Stomach smooth muscle (tissue), 2 donors: ENCODE measurements around the gene PDCD1.

Experiments used
- H3K27ac ChIP-seq: one replicate; pipeline ENCODE4 v1.7.0; 2013; ENCODE audit warnings: mild to moderate bottlenecking, low read length, inconsistent platforms
- H3K27me3 ChIP-seq, 2 donors: one replicate each; pipeline ENCODE4 v1.7.0; 2013; ENCODE audit warnings: low read length in 2 of 2; ENCODE audit not compliant: insufficient read depth in 2 of 2, control insufficient read depth in 1 of 2
- H3K36me3 ChIP-seq, 2 donors: one replicate each; pipeline ENCODE4 v1.7.0; 2013; ENCODE audit warnings: low read length in 2 of 2; ENCODE audit not compliant: control insufficient read depth in 2 of 2, insufficient read depth in 2 of 2
- H3K4me1 ChIP-seq: one replicate; pipeline ENCODE4 v1.7.0; 2013; ENCODE audit warnings: low read length; ENCODE audit not compliant: control insufficient read depth, insufficient read depth
- H3K4me3 ChIP-seq, 2 donors: one replicate each; pipeline ENCODE4 v1.7.0; 2013; ENCODE audit warnings: low read length in 2 of 2
- H3K9ac ChIP-seq, 2 donors: one replicate each; pipeline ENCODE4 v1.7.0; 2013; ENCODE audit warnings: low read length in 2 of 2, mild to moderate bottlenecking in 1 of 2
- H3K9me3 ChIP-seq, 2 donors: one replicate each; pipeline ENCODE4 v1.7.0; 2013; ENCODE audit warnings: low read length in 2 of 2; ENCODE audit not compliant: control insufficient read depth in 2 of 2
- donor health status: healthy.
- donor health status: Pancreatic carcinoma.

The PDCD1 gene

GRCh38 chr2:241885946-241886643, 27.4 kb upstream of the PDCD1 start:
- peaks cover 13% of the 10 kb centered on the region for H3K4me1 ChIP-seq
- H3K27ac ChIP-seq: no peak overlapping the region
- no peaks in the 10 kb centered on the region for H3K36me3 ChIP-seq
- no peak overlapping the region for H3K4me3 ChIP-seq
- peaks cover 0 to 5% of the 10 kb centered on the region in 2 donors for H3K9me3 ChIP-seq
- H3K9ac ChIP-seq: no peak overlapping the region
- H3K27me3 ChIP-seq: no peaks in the 10 kb centered on the region

- no peak overlapping the region for H3K9ac ChIP-seq
- no peak overlapping the region for H3K27ac ChIP-seq
- H3K4me3 ChIP-seq: no peak overlapping the region
- no peaks in the 10 kb centered on the region for H3K36me3 ChIP-seq
- no peaks in the 10 kb centered on the region for H3K27me3 ChIP-seq
- H3K4me1 ChIP-seq: peaks cover 17% of the 10 kb centered on the region
- peaks cover 0 to 5% of the 10 kb centered on the region in 2 donors for H3K9me3 ChIP-seq
These were observed 26.7 kb upstream of the PDCD1 start for GRCh38 chr2:241885291-241885945.

- Histone ChIP-seq H3K4me3 (no peak overlapping the region), H3K9me3 (peaks cover 0 to 5% of the 10 kb centered on the region in 2 donors), H3K4me1 (peaks cover 17% of the 10 kb centered on the region), H3K27ac (no peak overlapping the region), H3K27me3 (no peaks in the 10 kb centered on the region), H3K36me3 (no peaks in the 10 kb centered on the region), H3K9ac (no peak overlapping the region)
These were observed 26.2 kb upstream of the PDCD1 start for GRCh38 chr2:241884951-241885290.

GRCh38 chr2:241882091-241882625, 23.5 kb upstream of the PDCD1 start:
- H3K4me3 ChIP-seq: peak overlapping the region; percentile 59 to 79
- no peaks in the 10 kb centered on the region for H3K36me3 ChIP-seq
- H3K4me1 ChIP-seq: peaks cover 17% of the 10 kb centered on the region
- H3K9ac ChIP-seq: peak overlapping the region in 1 of 2 donors; percentile 21
- no peak overlapping the region for H3K27ac ChIP-seq
- peaks cover 0 to 3% of the 10 kb centered on the region in 2 donors for H3K9me3 ChIP-seq
- H3K27me3 ChIP-seq: no peaks in the 10 kb centered on the region

GRCh38 chr2:241880311-241881073, 21.8 kb upstream of the PDCD1 start:
- no peak overlapping the region for H3K9ac ChIP-seq
- no peaks in the 10 kb centered on the region for H3K36me3 ChIP-seq
- H3K27me3 ChIP-seq: no peaks in the 10 kb centered on the region
- H3K4me3 ChIP-seq: peak overlapping the region in 1 of 2 donors; percentile 79
- peaks cover 17% of the 10 kb centered on the region for H3K4me1 ChIP-seq
- no peaks in the 10 kb centered on the region for H3K9me3 ChIP-seq
- no peak overlapping the region for H3K27ac ChIP-seq

GRCh38 chr2:241879326-241879725, 20.6 kb upstream of the PDCD1 start:
- no peaks in the 10 kb centered on the region for H3K9me3 ChIP-seq
- no peaks in the 10 kb centered on the region for H3K36me3 ChIP-seq
- H3K27me3 ChIP-seq: peaks cover 0 to 1% of the 10 kb centered on the region in 2 donors
- H3K9ac ChIP-seq: no peak overlapping the region
- H3K4me1 ChIP-seq: peaks cover 17% of the 10 kb centered on the region
- H3K27ac ChIP-seq: no peak overlapping the region
- H3K4me3 ChIP-seq: no peak overlapping the region

GRCh38 chr2:241877989-241878970, 19.6 kb upstream of the PDCD1 start:
- H3K27ac ChIP-seq: no peak overlapping the region
- peaks cover 17% of the 10 kb centered on the region for H3K4me1 ChIP-seq
- no peaks in the 10 kb centered on the region for H3K36me3 ChIP-seq
- no peaks in the 10 kb centered on the region for H3K9me3 ChIP-seq
- H3K4me3 ChIP-seq: no peak overlapping the region
- H3K9ac ChIP-seq: no peak overlapping the region
- H3K27me3 ChIP-seq: peaks cover 0 to 2% of the 10 kb centered on the region in 2 donors

- no peak overlapping the region for H3K9ac ChIP-seq
- no peaks in the 10 kb centered on the region for H3K9me3 ChIP-seq
- H3K36me3 ChIP-seq: no peaks in the 10 kb centered on the region
- peaks cover 15% of the 10 kb centered on the region for H3K4me1 ChIP-seq
- H3K4me3 ChIP-seq: no peak overlapping the region
- peaks cover 2 to 4% of the 10 kb centered on the region in 2 donors for H3K27me3 ChIP-seq
- no peak overlapping the region for H3K27ac ChIP-seq
These were observed 18.5 kb upstream of the PDCD1 start for GRCh38 chr2:241877197-241877685.

- Histone ChIP-seq H3K9ac (no peak overlapping the region), H3K4me1 (peaks cover 9% of the 10 kb centered on the region), H3K27me3 (peaks cover 2 to 4% of the 10 kb centered on the region in 2 donors), H3K4me3 (no peak overlapping the region), H3K9me3 (no peaks in the 10 kb centered on the region), H3K27ac (no peak overlapping the region), H3K36me3 (no peaks in the 10 kb centered on the region)
These were observed 18.0 kb upstream of the PDCD1 start for GRCh38 chr2:241876528-241877196.
